ENCODE data around the gene SIGLEC6. TPM values are rescaled to one million over a fixed set of nuclear protein-coding genes. Genes with fewer than 3 reads are reported as not detected.

The SIGLEC6 gene
- total RNA-seq, 4 donors from 2014 or later: 0.55 to 4.4 (median 1.7) TPM; not detected in 1

GRCh38 chr19:51493776-51494175 lies 37.7 kb downstream of the SIGLEC6 start:
- H3K9me3 ChIP-seq: no peaks in the 10 kb centered on the region
- no peaks in the 10 kb centered on the region for H3K27me3 ChIP-seq
- no peak overlapping the region for H3K27ac ChIP-seq
- in situ Hi-C loops (cut with MboI; ENCODE audit: low pct_ligation_motif_present in 1 of 4, low pct_unique_long_range_greater_than_20kb in 1 of 4, low sequenced_read_pairs in 3 of 4): loop anchor here in 1 of 4 donors (25.0 kb wide), 1 partner anchor 169 kb away; no protein-coding TSS in a partner anchor
- WGBS, 2 donors (ENCODE audit: low coverage in 1 of 2): 27 to 35% methylated on average over 2 of the region's 2 CpGs
- DNase-seq: no peak
- no peak overlapping the region for H3K4me3 ChIP-seq
- H3K4me1 ChIP-seq: no peaks in the 10 kb centered on the region
- TF ChIP-seq EP300 (IDR thresholded peaks at IDR 0.05; ENCODE audit: low read depth): no peak
- TF ChIP-seq POLR2A (IDR thresholded peaks at IDR 0.05): no peak
- no peak for TF ChIP-seq CTCF (IDR thresholded peaks at IDR 0.05)
- TF ChIP-seq POLR2AphosphoS5 (IDR thresholded peaks at IDR 0.05): no peak
- no peaks in the 10 kb centered on the region for H3K36me3 ChIP-seq
- intact Hi-C loops (cut with DNase I; ENCODE audit: low total_unique reads): no loop called here

GRCh38 chr19:51491586-51491985 lies 39.9 kb downstream of the SIGLEC6 start:
- TF ChIP-seq CTCF (IDR thresholded peaks at IDR 0.05) (no peak), POLR2A (IDR thresholded peaks at IDR 0.05) (no peak)
- Histone ChIP-seq H3K27me3 (no peaks in the 10 kb centered on the region), H3K4me1 (no peaks in the 10 kb centered on the region), H3K27ac (no peak overlapping the region), H3K36me3 (no peaks in the 10 kb centered on the region), H3K9me3 (no peaks in the 10 kb centered on the region), H3K4me3 (no peak overlapping the region)
- 60 to 76% methylated on average over 1 to 7 of the region's 7 CpGs for WGBS, 2 donors (ENCODE audit: low coverage in 1 of 2)
- in situ Hi-C loops (cut with MboI; ENCODE audit: low pct_ligation_motif_present in 1 of 4, low pct_unique_long_range_greater_than_20kb in 1 of 4, low sequenced_read_pairs in 3 of 4) (loop anchor here in 1 of 4 donors (25.0 kb wide), 1 partner anchor 171 kb away; no protein-coding TSS in a partner anchor), intact Hi-C loops (cut with DNase I; ENCODE audit: low total_unique reads) (no loop called here)
- DNase-seq: no peak

- no peaks in the 10 kb centered on the region for H3K27me3 ChIP-seq
- H3K36me3 ChIP-seq: no peaks in the 10 kb centered on the region
- in situ Hi-C loops (cut with MboI; ENCODE audit: low pct_ligation_motif_present in 1 of 4, low pct_unique_long_range_greater_than_20kb in 1 of 4, low sequenced_read_pairs in 3 of 4) (loop anchor here in 1 of 4 donors (25.0 kb wide), 1 partner anchor 172 kb away; no protein-coding TSS in a partner anchor), intact Hi-C loops (cut with DNase I; ENCODE audit: low total_unique reads) (no loop called here)
- WGBS, 2 donors (ENCODE audit: low coverage in 1 of 2): 69% methylated on average over 14 of the region's 14 CpGs; no CpG with 5 or more reads in 1 of the 2 donors
- H3K4me1 ChIP-seq: no peaks in the 10 kb centered on the region
- no peaks in the 10 kb centered on the region for H3K9me3 ChIP-seq
- TF ChIP-seq CTCF (IDR thresholded peaks at IDR 0.05): no peak
- TF ChIP-seq POLR2AphosphoS5 (IDR thresholded peaks at IDR 0.05): no peak
- no peak for TF ChIP-seq POLR2A (IDR thresholded peaks at IDR 0.05)
- no peak for TF ChIP-seq EP300 (IDR thresholded peaks at IDR 0.05; ENCODE audit: low read depth)
- H3K4me3 ChIP-seq: no peak overlapping the region
- DNase-seq: no peak
- no peak overlapping the region for H3K27ac ChIP-seq
Measured at GRCh38 chr19:51490676-51491075, 40.8 kb downstream of the SIGLEC6 start.

- in situ Hi-C loops (cut with MboI; ENCODE audit: low pct_ligation_motif_present in 1 of 4, low pct_unique_long_range_greater_than_20kb in 1 of 4, low sequenced_read_pairs in 3 of 4) (loop anchor here in 1 of 4 donors (25.0 kb wide), 1 partner anchor 173 kb away; no protein-coding TSS in a partner anchor), intact Hi-C loops (cut with DNase I; ENCODE audit: low total_unique reads) (no loop called here)
- Histone ChIP-seq H3K36me3 (no peaks in the 10 kb centered on the region), H3K9me3 (no peaks in the 10 kb centered on the region), H3K27ac (no peak overlapping the region), H3K27me3 (no peaks in the 10 kb centered on the region), H3K4me1 (no peaks in the 10 kb centered on the region), H3K4me3 (no peak overlapping the region)
- 16 to 50% methylated on average over 2 of the region's 2 CpGs for whole genome bisulfite sequencing, 2 donors (ENCODE audit: low coverage in 1 of 2)
- DNase-seq: no peak
- TF ChIP-seq POLR2AphosphoS5 (IDR thresholded peaks at IDR 0.05): no peak
- TF ChIP-seq EP300 (IDR thresholded peaks at IDR 0.05; ENCODE audit: low read depth): no peak
- TF ChIP-seq POLR2A (IDR thresholded peaks at IDR 0.05): no peak
- TF ChIP-seq CTCF (IDR thresholded peaks at IDR 0.05): no peak
Measured at GRCh38 chr19:51489113-51489512, 42.4 kb downstream of the SIGLEC6 start.

Measured in transverse colon (tissue), 4 donors.